ENCODE data around the gene MAP4K5.

Gene MAP4K5

GRCh38 chr14:50532502-50533240, at the start of gene MAP4K5:
Gene MAP4K5, minus strand, starts transcription at chr14:50532569. Its CDS starts 520 bp downstream, at chr14:50532049.
- TF ChIP-seq GATA3 (IDR thresholded peaks at IDR 0.05; ENCODE audit: low read depth, low read length) (no peak), GATA2 (IDR thresholded peaks at IDR 0.05; ENCODE audit: low read depth, low read length) (no peak)

- TF ChIP-seq GATA3 (IDR thresholded peaks at IDR 0.05; ENCODE audit: low read depth, low read length) (no peak), GATA2 (IDR thresholded peaks at IDR 0.05; ENCODE audit: low read depth, low read length) (no peak)
Observed at GRCh38 chr14:50578433-50578832, 46.1 kb upstream of the MAP4K5 start.

GRCh38 chr14:50577982-50578381, 45.6 kb upstream of the MAP4K5 start:
- TF ChIP-seq GATA3 (IDR thresholded peaks at IDR 0.05; ENCODE audit: low read depth, low read length) (no peak), GATA2 (IDR thresholded peaks at IDR 0.05; ENCODE audit: low read depth, low read length) (no peak)

- no peak for TF ChIP-seq GATA3 (IDR thresholded peaks at IDR 0.05; ENCODE audit: low read depth, low read length)
- no peak for TF ChIP-seq GATA2 (IDR thresholded peaks at IDR 0.05; ENCODE audit: low read depth, low read length)
Observed at GRCh38 chr14:50575769-50576168, 43.4 kb upstream of the MAP4K5 start.

- TF ChIP-seq GATA2 (IDR thresholded peaks at IDR 0.05; ENCODE audit: low read depth, low read length): no peak
- TF ChIP-seq GATA3 (IDR thresholded peaks at IDR 0.05; ENCODE audit: low read depth, low read length): no peak
Observed at GRCh38 chr14:50573862-50574261, 41.5 kb upstream of the MAP4K5 start.

GRCh38 chr14:50569714-50570274, 37.4 kb upstream of the MAP4K5 start:
- no peak for TF ChIP-seq GATA3 (IDR thresholded peaks at IDR 0.05; ENCODE audit: low read depth, low read length)
- no peak for TF ChIP-seq GATA2 (IDR thresholded peaks at IDR 0.05; ENCODE audit: low read depth, low read length)

- TF ChIP-seq GATA2 (IDR thresholded peaks at IDR 0.05; ENCODE audit: low read depth, low read length): no peak
- TF ChIP-seq GATA3 (IDR thresholded peaks at IDR 0.05; ENCODE audit: low read depth, low read length): no peak
Observed at GRCh38 chr14:50562841-50563240, 30.5 kb upstream of the MAP4K5 start.

- TF ChIP-seq GATA3 (IDR thresholded peaks at IDR 0.05; ENCODE audit: low read depth, low read length) (no peak), GATA2 (IDR thresholded peaks at IDR 0.05; ENCODE audit: low read depth, low read length) (no peak)
Observed at GRCh38 chr14:50560931-50561285, 28.5 kb upstream of the MAP4K5 start.

- TF ChIP-seq GATA3 (IDR thresholded peaks at IDR 0.05; ENCODE audit: low read depth, low read length) (no peak), GATA2 (IDR thresholded peaks at IDR 0.05; ENCODE audit: low read depth, low read length) (no peak)
Observed at GRCh38 chr14:50559990-50560930, 27.9 kb upstream of the MAP4K5 start, which contains the start of gene ATL1. Gene ATL1, plus strand, starts transcription at chr14:50560145. Its CDS starts 121 bp downstream, at chr14:50560266.

GRCh38 chr14:50551877-50552276, 19.5 kb upstream of the MAP4K5 start:
- TF ChIP-seq GATA2 (IDR thresholded peaks at IDR 0.05; ENCODE audit: low read depth, low read length) (no peak), GATA3 (IDR thresholded peaks at IDR 0.05; ENCODE audit: low read depth, low read length) (no peak)

GRCh38 chr14:50550294-50550693, 17.9 kb upstream of the MAP4K5 start:
- TF ChIP-seq GATA2 (IDR thresholded peaks at IDR 0.05; ENCODE audit: low read depth, low read length) (no peak), GATA3 (IDR thresholded peaks at IDR 0.05; ENCODE audit: low read depth, low read length) (no peak)

GRCh38 chr14:50545618-50546017, 13.2 kb upstream of the MAP4K5 start:
- no peak for TF ChIP-seq GATA3 (IDR thresholded peaks at IDR 0.05; ENCODE audit: low read depth, low read length)
- TF ChIP-seq GATA2 (IDR thresholded peaks at IDR 0.05; ENCODE audit: low read depth, low read length): no peak

GRCh38 chr14:50544911-50545310, 12.5 kb upstream of the MAP4K5 start:
- TF ChIP-seq GATA3 (IDR thresholded peaks at IDR 0.05; ENCODE audit: low read depth, low read length): no peak
- no peak for TF ChIP-seq GATA2 (IDR thresholded peaks at IDR 0.05; ENCODE audit: low read depth, low read length)

- TF ChIP-seq GATA2 (IDR thresholded peaks at IDR 0.05; ENCODE audit: low read depth, low read length): peak; percentile 55; the same call in 1 of the 2 replicates
- peak; percentile 61 for TF ChIP-seq GATA3 (IDR thresholded peaks at IDR 0.05; ENCODE audit: low read depth, low read length)
Observed at GRCh38 chr14:50542941-50543418, 10.6 kb upstream of the MAP4K5 start.

All from SH-SY5Y (cell line).